ENCODE measurements around the gene KIF1A. TPM values are rescaled to one million over a fixed set of nuclear protein-coding genes. Genes with fewer than 3 reads are reported as not detected.

KIF1A gene
- total and polyA plus RNA-seq, 2 of the 13 experiments (the other 11 are each of a cell fraction or from before 2014, with no cell fraction given), result 0.01 TPM; not detected in 1

- TF ChIP-seq CSRNP1 (CRISPR knock-in tag; IDR thresholded peaks at IDR 0.05) (no peak), ZNF7 (CRISPR knock-in tag; IDR thresholded peaks at IDR 0.05) (no peak), IRF9 (CRISPR knock-in tag; IDR thresholded peaks at IDR 0.05; ENCODE audit: borderline replicate concordance) (no peak), CREB1 (IDR thresholded peaks at IDR 0.05) (no peak), CREB1 (CRISPR knock-in tag; IDR thresholded peaks at IDR 0.05) (no peak), ZNF609 (CRISPR knock-in tag; IDR thresholded peaks at IDR 0.05; ENCODE audit: borderline replicate concordance) (no peak), SP1 (IDR thresholded peaks at IDR 0.05) (no peak), SP1 (CRISPR knock-in tag; IDR thresholded peaks at IDR 0.05) (peak; percentile 73), NFRKB (IDR thresholded peaks at IDR 0.05) (no peak), ZNF446 (CRISPR knock-in tag; IDR thresholded peaks at IDR 0.05) (no peak), MAX (IDR thresholded peaks at IDR 0.05) (peak; percentile 25; the same call in 1 of the 2 replicates), ZNF766 (CRISPR knock-in tag; IDR thresholded peaks at IDR 0.05; ENCODE audit: borderline replicate concordance) (0 out of 2 replicates have a peak, but pooled peaks have one; percentile 43), SNAPC5 (CRISPR knock-in tag; IDR thresholded peaks at IDR 0.05; ENCODE audit: borderline replicate concordance) (no peak), KDM6A (CRISPR knock-in tag; IDR thresholded peaks at IDR 0.05; ENCODE audit: low read depth) (no peak), SMAD3 (CRISPR knock-in tag; IDR thresholded peaks at IDR 0.05) (no peak), LCORL (IDR thresholded peaks at IDR 0.05) (no peak), LCORL (CRISPR knock-in tag; IDR thresholded peaks at IDR 0.05) (no peak), TBX3 (IDR thresholded peaks at IDR 0.05; ENCODE audit: borderline replicate concordance) (no peak), ZNF674 (CRISPR knock-in tag; IDR thresholded peaks at IDR 0.05; ENCODE audit: low read depth) (no peak), ZNF556 (CRISPR knock-in tag; IDR thresholded peaks at IDR 0.05; ENCODE audit: borderline replicate concordance) (no peak), ZNF550 (CRISPR knock-in tag; IDR thresholded peaks at IDR 0.05; ENCODE audit: borderline replicate concordance) (no peak), YEATS4 (CRISPR knock-in tag; IDR thresholded peaks at IDR 0.05; ENCODE audit: borderline replicate concordance) (no peak), TFAP4 (IDR thresholded peaks at IDR 0.05; ENCODE audit: borderline replicate concordance, low read depth) (peak; percentile 27; the same call in 1 of the 2 replicates), ZSCAN9 (CRISPR knock-in tag; IDR thresholded peaks at IDR 0.05; ENCODE audit: borderline replicate concordance) (no peak), FOXK1 (CRISPR knock-in tag; IDR thresholded peaks at IDR 0.05; ENCODE audit: borderline replicate concordance, low read depth) (no peak)
Measured at GRCh38 chr2:240832205-240832727, 12.2 kb upstream of the KIF1A start (continued).
